Non-pigmented ciliary epithelial cell (primary cell): ENCODE results near the gene RBFOX1.

Source experiments
- DNase-seq: peaks from one replicate; pipeline ENCODE4 v3.0.0-alpha.2; 2010; ENCODE audit warnings: low read depth

RBFOX1 gene

GRCh38 chr16:7332611-7333010 is at the start of gene RBFOX1:
RBFOX1 (plus strand) TSS chr16:7332845.
- no peak for DNase-seq

DNA sequence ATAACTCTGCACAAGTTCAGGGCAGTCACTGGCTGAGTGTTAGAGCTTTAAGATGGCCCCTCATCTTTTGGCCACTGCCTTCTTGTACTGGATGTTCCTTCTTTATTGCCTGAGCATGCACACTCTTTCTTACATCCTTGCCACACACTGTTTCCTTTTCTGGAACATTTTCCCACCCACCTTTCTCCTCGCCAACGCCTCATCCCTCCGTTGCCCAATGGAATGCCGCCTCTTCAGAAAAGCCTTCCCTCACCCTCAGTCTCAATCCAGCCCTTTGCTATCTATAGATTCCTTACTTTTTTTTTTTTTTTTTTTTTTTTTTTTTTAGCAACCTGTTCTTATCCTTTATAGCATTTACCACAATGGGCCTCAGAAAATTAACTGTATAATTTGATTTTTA is 47.9 kb upstream of the RBFOX1 start:
- no peak for DNase-seq

GRCh38 chr16:7285520-7285919 is 47.1 kb upstream of the RBFOX1 start:
- DNase-seq = no peak

DNA sequence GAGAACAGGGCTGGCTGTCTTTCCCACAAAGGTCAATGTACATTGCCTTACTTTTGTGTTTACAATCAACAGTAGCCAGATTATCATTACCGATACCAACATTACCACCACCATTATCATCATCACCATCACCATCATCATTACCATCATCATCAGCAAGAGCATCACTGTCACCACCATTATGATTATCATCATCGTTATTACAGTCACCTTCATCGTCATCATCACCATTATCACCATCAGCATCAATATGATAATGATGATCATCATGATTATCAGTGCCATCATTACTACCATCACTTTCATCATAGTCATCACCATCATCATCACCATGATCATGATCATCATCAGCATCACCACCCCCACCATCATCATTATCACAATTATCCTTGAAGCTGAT is 43.3 kb upstream of the RBFOX1 start:
- no peak for DNase-seq

DNA sequence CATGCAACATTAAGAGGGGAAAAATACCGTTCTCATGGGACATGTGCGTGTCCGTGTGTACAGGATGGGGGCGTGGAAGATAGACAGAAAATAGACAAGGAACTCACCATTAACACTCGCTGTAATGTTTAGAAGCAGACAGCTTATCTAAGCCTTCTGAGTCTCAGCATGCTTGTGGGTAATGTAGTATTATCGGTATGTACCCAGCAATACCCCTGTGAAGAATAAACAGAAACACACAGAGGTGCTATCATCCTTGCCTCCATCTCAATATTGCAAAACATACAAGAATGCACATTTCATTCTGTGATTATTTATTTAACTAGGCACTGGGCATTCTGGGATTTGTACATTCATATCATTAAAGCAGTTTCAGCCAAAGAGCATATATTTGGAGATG is 42.0 kb upstream of the RBFOX1 start:
- DNase-seq = no peak

DNA sequence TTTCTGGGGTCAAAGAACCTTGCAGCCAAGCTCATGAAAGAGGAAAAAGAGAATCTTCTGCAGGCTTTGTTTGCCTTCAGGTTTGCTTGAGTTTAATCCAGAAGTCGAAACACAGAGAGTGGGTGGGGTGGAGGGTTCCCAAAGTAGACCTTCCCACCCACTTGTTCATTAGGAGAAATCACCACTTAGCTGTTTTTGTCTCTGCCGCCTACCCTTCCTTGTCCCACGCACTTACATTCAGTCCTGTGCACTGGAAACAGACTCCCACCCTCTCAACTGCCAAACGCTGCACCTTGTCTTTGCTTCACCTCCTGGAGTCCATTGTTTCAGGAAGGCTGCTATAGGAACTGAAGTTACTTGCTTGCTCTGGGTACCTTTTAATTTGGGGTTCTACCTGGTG is 38.6 kb upstream of the RBFOX1 start:
- DNase-seq = no peak

DNA sequence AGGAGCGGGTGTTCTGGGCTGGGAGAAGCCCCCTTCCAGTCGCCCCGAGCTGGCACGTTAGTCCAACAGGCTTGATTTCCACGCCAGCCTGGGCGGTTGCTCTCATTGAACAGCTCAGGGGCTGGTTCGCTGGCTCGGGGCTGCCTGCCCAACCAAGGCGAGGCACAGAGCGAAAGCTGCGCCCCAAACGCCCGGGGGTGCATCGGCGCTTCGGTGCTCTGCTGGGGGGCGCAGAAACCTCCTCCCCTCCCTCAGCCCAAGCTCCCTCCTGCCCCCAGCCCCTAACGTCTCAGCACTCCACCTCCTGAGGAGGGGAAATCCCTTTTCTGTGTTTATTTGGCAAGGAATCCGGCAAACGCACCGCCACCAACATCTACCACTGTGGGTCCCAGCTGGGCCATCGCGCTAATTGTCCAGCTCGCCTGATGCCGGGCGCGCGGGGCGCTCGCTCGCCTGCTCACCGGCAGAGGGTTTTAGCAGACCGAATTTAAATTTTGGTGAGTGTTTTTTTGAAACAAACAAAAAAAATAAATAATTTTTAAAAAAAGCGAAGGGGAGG is 29.5 kb upstream of the RBFOX1 start:
- no peak for DNase-seq

GRCh38 chr16:7303660-7304200 is 28.9 kb upstream of the RBFOX1 start:
- no peak for DNase-seq

DNA sequence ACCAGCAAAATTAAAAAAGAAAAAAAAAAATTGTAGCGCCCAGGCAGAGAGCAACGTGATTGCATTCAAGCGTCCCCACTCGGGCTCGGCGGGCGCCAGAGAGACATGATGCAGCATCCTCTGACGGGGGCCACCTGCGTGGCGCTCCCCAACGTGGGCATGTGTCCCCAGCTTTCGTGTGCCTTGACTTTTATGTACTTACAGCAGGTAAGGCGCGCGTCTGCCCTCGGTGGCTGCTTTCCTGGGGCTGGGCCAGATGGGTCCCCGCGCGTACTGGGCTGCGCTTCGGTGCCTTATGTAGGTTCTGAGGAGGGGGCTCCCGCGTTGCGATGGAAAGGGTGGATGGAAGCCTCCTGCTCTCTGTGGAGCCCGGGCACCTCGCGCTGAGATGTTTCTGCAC is 28.4 kb upstream of the RBFOX1 start:
- no peak for DNase-seq

- no peak for DNase-seq
Observed at GRCh38 chr16:7304958-7305357, 27.7 kb upstream of the RBFOX1 start.

DNA sequence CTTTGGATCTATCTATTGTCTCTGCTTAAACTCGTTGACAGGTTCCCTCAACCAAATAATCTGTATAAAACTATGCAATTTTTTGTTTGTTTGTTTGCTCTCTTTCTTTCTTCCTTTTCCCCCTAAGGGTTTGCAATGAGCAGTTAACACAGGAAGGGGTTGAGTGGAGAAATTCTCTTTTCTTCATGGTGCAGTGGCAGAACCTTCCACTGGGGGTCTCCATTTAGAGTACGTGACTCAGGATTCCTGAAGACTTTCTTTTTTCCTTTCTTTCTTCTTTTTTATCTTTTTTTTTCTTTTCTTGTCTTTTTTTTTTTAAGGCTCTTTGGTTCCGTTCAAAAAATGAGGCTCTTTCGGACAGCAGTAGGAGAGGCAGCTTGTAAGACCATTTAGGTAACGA is 19.5 kb upstream of the RBFOX1 start:
- no peak for DNase-seq

- no peak for DNase-seq
Observed at GRCh38 chr16:7314163-7314562, 18.5 kb upstream of the RBFOX1 start.

DNA sequence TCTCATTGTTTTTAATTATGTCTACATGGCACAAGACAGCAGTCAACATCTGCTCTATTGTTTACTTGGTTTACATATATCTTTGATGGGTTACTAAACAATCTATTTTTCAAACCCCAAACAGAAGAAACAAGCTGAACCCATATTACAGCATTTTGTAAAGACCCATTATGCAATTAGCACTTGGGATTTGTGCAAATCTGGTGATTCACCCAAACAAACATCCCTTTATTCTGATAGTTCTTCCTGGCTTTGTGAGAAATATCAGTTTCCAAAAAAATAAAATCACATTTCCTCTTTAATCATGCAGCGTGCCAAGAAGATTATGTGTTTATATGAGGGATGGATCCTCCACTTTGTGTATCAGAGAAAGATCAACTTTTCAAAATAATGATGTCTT is 16.8 kb upstream of the RBFOX1 start:
- no peak for DNase-seq

DNA sequence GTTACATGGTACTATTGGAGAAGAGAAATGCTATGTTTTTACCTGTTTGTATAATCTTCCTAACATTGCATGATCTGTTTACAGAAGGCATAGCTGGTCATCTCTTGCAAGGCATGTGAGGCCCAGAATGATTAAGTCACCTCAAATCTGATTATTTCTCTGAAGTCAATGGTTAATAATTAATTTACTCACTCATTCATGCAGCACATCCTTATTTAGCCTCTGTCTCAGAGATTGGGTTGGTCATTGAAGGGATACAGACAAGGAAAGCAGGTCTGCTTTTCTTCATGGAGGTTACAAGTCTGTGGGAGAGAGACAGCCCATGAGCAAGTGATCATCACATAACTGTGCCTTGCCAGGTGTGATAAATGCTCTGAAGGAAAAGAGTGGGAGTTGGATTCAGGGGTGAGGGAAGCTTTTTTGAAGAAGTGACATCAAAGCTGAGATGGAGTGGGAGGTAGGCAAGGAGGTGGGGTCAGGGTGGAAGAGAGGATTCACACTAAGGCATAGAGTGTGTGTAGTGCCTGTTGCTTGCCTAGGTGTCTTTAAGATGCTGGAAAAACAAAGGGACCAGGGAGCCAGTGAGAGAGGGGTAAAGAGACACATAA is 16.3 kb upstream of the RBFOX1 start:
- no peak for DNase-seq

GRCh38 chr16:7317982-7318381 is 14.7 kb upstream of the RBFOX1 start:
- DNase-seq = no peak

- no peak for DNase-seq
Observed at GRCh38 chr16:7318686-7319085, 14.0 kb upstream of the RBFOX1 start.

DNA sequence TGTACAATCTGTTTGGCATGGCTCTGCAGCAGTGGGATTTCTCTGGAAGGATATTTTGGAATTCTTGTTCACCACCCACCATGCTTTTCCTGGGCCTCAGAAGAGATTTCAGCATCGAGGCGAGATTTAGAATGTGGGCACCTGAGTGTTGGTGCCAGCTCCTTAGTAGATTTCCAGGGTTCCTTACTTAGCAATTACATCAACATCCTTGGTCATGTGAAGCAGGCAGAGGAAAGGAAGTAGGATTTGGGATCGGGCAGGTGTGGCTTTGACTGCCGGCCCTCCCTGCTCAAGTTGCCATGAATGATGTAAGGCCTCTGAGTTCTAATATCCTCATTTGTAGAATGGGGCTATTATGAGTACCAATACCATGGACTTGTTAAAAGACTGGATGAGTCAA is 13.1 kb upstream of the RBFOX1 start:
- no peak for DNase-seq

DNA sequence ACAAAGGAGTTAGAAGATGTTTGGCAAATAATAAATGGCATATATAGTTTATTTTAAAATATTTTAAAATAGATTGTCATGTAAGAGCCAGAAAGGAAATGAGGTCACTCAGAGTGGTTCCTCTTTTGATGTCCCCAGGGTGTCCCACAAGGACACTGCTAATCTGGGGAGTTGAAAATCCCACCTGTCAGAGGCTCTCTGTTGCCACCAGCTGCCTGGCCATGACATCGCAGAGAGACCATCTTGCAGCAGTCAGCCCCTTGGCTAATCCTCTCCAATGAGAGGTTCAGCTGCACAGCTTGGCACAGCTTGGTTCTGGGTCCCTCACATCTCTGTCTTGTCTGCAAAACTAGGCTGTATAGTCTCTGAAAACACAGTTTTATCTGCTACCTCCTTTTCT is 11.0 kb upstream of the RBFOX1 start:
- DNase-seq = no peak

DNA sequence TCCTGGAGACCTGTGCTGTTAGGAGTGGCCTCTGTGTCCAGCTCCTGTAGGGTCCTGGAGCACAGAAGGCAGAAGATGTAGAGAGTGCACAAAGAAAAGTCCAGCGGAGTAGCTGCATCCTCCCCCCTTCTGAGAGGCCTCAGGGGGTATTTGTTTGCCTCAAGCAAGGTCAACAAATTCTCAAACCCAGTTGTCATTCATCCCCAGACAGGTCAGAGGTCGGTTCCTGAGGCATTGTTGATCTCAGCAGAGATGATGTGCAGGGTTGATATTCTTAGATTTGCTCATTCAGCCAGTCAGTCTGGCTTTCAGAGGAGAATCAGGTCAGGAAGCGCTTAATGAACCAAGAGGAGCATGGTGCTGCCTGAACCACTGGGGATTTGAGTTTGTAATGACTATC is 8.3 kb upstream of the RBFOX1 start:
- DNase-seq = no peak

- DNase-seq = no peak
Observed at GRCh38 chr16:7325834-7326233, 6.8 kb upstream of the RBFOX1 start.

GRCh38 chr16:7330709-7331108 is 1.9 kb upstream of the RBFOX1 start:
- no peak for DNase-seq

GRCh38 chr16:7331997-7332396 is 648 bp upstream of the RBFOX1 start:
- DNase-seq = no peak

- no peak for DNase-seq
Observed at GRCh38 chr16:7333180-7333725, 608 bp downstream of the RBFOX1 start.
